ENCODE results near the gene CORO1C. TPM values are rescaled to one million over a fixed set of nuclear protein-coding genes. Genes with fewer than 3 reads are reported as not detected.

The CORO1C gene
- polyA plus RNA-seq, 4 donors, result 54.6 to 73.5 (median 65.8) TPM

- DNase-seq (ENCODE audit: low read depth in 4 of 4, low spot score in 3 of 4), result no peak
Observed at GRCh38 chr12:108653922-108654321, 77.4 kb downstream of the CORO1C start.

GRCh38 chr12:108653082-108653516 lies 78.2 kb downstream of the CORO1C start:
- DNase-seq (ENCODE audit: low read depth in 4 of 4, low spot score in 3 of 4), result no peak

- no peak for DNase-seq (ENCODE audit: low read depth in 4 of 4, low spot score in 3 of 4)
Observed at GRCh38 chr12:108650083-108650482, 81.2 kb downstream of the CORO1C start.

GRCh38 chr12:108649669-108650068 lies 81.6 kb downstream of the CORO1C start:
- DNase-seq (ENCODE audit: low read depth in 4 of 4, low spot score in 3 of 4), result no peak

- no peak for DNase-seq (ENCODE audit: low read depth in 4 of 4, low spot score in 3 of 4)
Observed at GRCh38 chr12:108649126-108649525, 82.2 kb downstream of the CORO1C start.

GRCh38 chr12:108648371-108648770 lies 82.9 kb downstream of the CORO1C start:
- no peak for DNase-seq (ENCODE audit: low read depth in 4 of 4, low spot score in 3 of 4)

GRCh38 chr12:108647585-108648287 lies 83.6 kb downstream of the CORO1C start:
- no peak for DNase-seq (ENCODE audit: low read depth in 4 of 4, low spot score in 3 of 4)

GRCh38 chr12:108646600-108647579 lies 84.4 kb downstream of the CORO1C start:
- no peak for DNase-seq (ENCODE audit: low read depth in 4 of 4, low spot score in 3 of 4)

- no peak for DNase-seq (ENCODE audit: low read depth in 4 of 4, low spot score in 3 of 4)
Observed at GRCh38 chr12:108645686-108646599, 85.4 kb downstream of the CORO1C start.

- DNase-seq (ENCODE audit: low read depth in 4 of 4, low spot score in 3 of 4), result no peak
Observed at GRCh38 chr12:108644811-108645120, 86.6 kb downstream of the CORO1C start.

- DNase-seq (ENCODE audit: low read depth in 4 of 4, low spot score in 3 of 4), result no peak
Observed at GRCh38 chr12:108643941-108644810, 87.1 kb downstream of the CORO1C start.

- no peak for DNase-seq (ENCODE audit: low read depth in 4 of 4, low spot score in 3 of 4)
Observed at GRCh38 chr12:108642899-108643654, 88.2 kb downstream of the CORO1C start.

- DNase-seq (ENCODE audit: low read depth in 4 of 4, low spot score in 3 of 4), result no peak
Observed at GRCh38 chr12:108642269-108642870, 88.9 kb downstream of the CORO1C start.

GRCh38 chr12:108641446-108642268 lies 89.7 kb downstream of the CORO1C start:
- no peak for DNase-seq (ENCODE audit: low read depth in 4 of 4, low spot score in 3 of 4)

- DNase-seq (ENCODE audit: low read depth in 4 of 4, low spot score in 3 of 4), result no peak
Observed at GRCh38 chr12:108640802-108641445, 90.4 kb downstream of the CORO1C start.

GRCh38 chr12:108638997-108639822 lies 92.1 kb downstream of the CORO1C start:
- DNase-seq (ENCODE audit: low read depth in 4 of 4, low spot score in 3 of 4), result no peak

All from left renal pelvis (tissue), 4 donors.